HS-27A (cell line): ENCODE data around the gene ZNF586.
"Not testable (repeated sequence)": the region's sequence is repeated elsewhere in the genome, so short reads cannot be mapped to it uniquely, and the experiment has no call there.

Experiments
- DNase-seq: peaks from one replicate; pipeline ENCODE4 v3.0.0-alpha.2; 2012; ENCODE audit warnings: low read depth, missing footprints

ZNF586 gene

GRCh38 chr19:57769345-57770131 is at the start of gene ZNF586:
ZNF586 (plus strand) TSS chr19:57769676; CDS start chr19:57769843, 167 bp downstream.
- peak; percentile 74 for DNase-seq

GRCh38 chr19:57719901-57720519 is 49.5 kb upstream of the ZNF586 start:
- DNase-seq = no peak

- no peak for DNase-seq
These were observed 48.6 kb upstream of the ZNF586 start for GRCh38 chr19:57720878-57721277.

- not testable (repeated sequence) for DNase-seq
These were observed 31.2 kb upstream of the ZNF586 start for GRCh38 chr19:57738320-57738719.

- DNase-seq = not testable (repeated sequence)
These were observed 30.7 kb upstream of the ZNF586 start for GRCh38 chr19:57738770-57739169.

- peak; percentile 80 for DNase-seq
These were observed 22.6 kb upstream of the ZNF586 start, which contains the start of gene ZNF776 for GRCh38 chr19:57746580-57747471. ZNF776 (plus strand) TSS chr19:57746815; CDS start chr19:57747059, 244 bp downstream.

GRCh38 chr19:57747472-57747807 is 22.0 kb upstream of the ZNF586 start:
- no peak for DNase-seq

GRCh38 chr19:57748029-57748428 is 21.4 kb upstream of the ZNF586 start:
- no peak for DNase-seq

- DNase-seq = no peak
These were observed 15.3 kb upstream of the ZNF586 start for GRCh38 chr19:57754091-57754673.

- no peak for DNase-seq
These were observed 14.4 kb upstream of the ZNF586 start for GRCh38 chr19:57755031-57755430.

GRCh38 chr19:57757941-57758340 is 11.5 kb upstream of the ZNF586 start:
- DNase-seq = no peak

- DNase-seq = no peak
These were observed 10.4 kb upstream of the ZNF586 start for GRCh38 chr19:57759096-57759495.

GRCh38 chr19:57771417-57771816 is 1.9 kb downstream of the ZNF586 start:
- DNase-seq = no peak

- DNase-seq = no peak
These were observed 4.0 kb downstream of the ZNF586 start for GRCh38 chr19:57773488-57773887.

GRCh38 chr19:57776764-57777296 is 7.4 kb downstream of the ZNF586 start:
- DNase-seq = no peak

- no peak for DNase-seq
These were observed 8.9 kb downstream of the ZNF586 start for GRCh38 chr19:57778336-57778735.

- no peak for DNase-seq
These were observed 9.9 kb downstream of the ZNF586 start for GRCh38 chr19:57779220-57779845.

- no peak for DNase-seq
These were observed 16.8 kb downstream of the ZNF586 start for GRCh38 chr19:57786286-57786685.

- no peak for DNase-seq
These were observed 17.4 kb downstream of the ZNF586 start for GRCh38 chr19:57786906-57787305.

- no peak for DNase-seq
These were observed 18.7 kb downstream of the ZNF586 start for GRCh38 chr19:57788114-57788692.

- no peak for DNase-seq
These were observed 19.8 kb downstream of the ZNF586 start for GRCh38 chr19:57789288-57789687.
